ENCODE data around the gene AKT1. TPM values are rescaled to one million over a fixed set of nuclear protein-coding genes. Genes with fewer than 3 reads are reported as not detected.

Gene AKT1
- total and polyA plus RNA-seq, 4 donors, result 30.6 to 192 (median 58.7) TPM

DNA sequence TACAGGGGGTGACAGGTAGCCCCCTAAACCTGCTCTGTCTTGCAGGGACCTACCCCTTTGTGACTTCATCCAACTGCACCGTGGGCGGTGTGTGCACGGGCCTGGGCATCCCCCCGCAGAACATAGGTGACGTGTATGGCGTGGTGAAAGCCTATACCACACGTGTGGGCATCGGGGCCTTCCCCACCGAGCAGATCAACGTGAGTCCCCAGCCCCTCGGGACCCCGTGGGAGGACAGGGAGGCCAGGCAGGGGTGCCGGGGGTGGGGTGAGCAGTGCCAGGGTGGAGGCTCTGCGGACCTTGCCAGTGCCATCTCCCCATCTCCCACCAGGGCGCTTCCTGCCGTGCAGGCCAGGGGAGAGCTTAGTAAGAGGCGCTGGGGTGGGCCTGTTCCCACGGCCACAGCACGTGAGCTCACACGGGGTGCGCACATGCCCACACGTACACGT is 53.7 kb downstream of the AKT1 start (continued):
- TF ChIP-seq, protein P1, sequence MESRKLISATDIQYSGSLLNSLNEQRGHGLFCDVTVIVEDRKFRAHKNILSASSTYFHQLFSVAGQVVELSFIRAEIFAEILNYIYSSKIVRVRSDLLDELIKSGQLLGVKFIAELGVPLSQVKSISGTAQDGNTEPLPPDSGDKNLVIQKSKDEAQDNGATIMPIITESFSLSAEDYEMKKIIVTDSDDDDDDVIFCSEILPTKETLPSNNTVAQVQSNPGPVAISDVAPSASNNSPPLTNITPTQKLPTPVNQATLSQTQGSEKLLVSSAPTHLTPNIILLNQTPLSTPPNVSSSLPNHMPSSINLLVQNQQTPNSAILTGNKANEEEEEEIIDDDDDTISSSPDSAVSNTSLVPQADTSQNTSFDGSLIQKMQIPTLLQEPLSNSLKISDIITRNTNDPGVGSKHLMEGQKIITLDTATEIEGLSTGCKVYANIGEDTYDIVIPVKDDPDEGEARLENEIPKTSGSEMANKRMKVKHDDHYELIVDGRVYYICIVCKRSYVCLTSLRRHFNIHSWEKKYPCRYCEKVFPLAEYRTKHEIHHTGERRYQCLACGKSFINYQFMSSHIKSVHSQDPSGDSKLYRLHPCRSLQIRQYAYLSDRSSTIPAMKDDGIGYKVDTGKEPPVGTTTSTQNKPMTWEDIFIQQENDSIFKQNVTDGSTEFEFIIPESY (IDR thresholded peaks at IDR 0.05), result no peak
- TF ChIP-seq EGR1 (IDR thresholded peaks at IDR 0.05; ENCODE audit: low read depth in 2 of 2) (no peak), NR2F2 (IDR thresholded peaks at IDR 0.05) (no peak), FOXA2 (IDR thresholded peaks at IDR 0.05) (no peak), HNF4G (IDR thresholded peaks at IDR 0.05) (no peak)

DNA sequence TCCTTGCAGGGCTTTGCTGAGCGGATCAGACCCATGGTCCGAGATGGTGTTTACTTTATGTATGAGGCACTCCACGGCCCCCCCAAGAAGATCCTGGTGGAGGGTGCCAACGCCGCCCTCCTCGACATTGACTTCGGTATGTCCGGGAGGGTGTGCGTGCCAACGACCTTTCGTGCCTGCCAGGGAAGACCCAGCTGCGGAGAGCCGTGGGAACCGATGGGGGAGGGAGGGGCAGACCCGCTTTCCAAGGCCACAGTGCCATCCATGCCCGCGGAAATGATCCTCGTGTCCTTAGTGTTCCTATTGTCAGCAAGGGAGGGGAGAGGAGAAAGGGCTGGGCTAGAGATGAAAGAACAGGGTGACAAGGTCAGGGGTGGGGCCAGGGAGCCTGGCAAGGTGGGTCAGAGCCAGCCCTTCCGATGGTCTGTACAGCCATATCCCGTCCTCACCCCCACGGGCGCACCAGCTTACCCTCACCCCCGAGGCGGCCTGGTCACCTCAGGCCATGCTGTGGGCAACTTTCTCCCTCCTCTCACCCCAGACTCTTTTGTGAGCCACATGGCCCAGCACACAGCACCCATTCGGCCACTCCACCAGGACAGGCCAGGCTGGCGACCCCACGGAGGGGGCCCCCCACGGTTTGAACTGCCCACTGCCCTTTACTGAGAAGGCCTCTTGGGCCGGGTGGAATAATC is 54.3 kb downstream of the AKT1 start:
- no peak overlapping the region for H3K9ac ChIP-seq (ENCODE audit: low read depth in 1 of 2, low read length in 2 of 2)
- H3K27ac ChIP-seq (ENCODE audit: low read depth in 1 of 2, low read length in 2 of 2), result no peak overlapping the region
- 92% methylated on average over 29 of the region's 29 CpGs for WGBS
- DNase-seq (ENCODE audit: low spot score), result no peak
- no peaks in the 10 kb centered on the region for H3K9me3 ChIP-seq (ENCODE audit: control insufficient read depth in 4 of 4, low read length in 3 of 4)
- H3K27me3 ChIP-seq (ENCODE audit: control insufficient read depth in 4 of 4, insufficient read depth in 4 of 4, low read length in 3 of 4), result no peaks in the 10 kb centered on the region
- no peak overlapping the region for H3K4me3 ChIP-seq (ENCODE audit: low read depth in 1 of 3, low read length in 3 of 3)
- H3K4me1 ChIP-seq (ENCODE audit: control insufficient read depth in 4 of 4, insufficient read depth in 4 of 4, low read length in 3 of 4), result peaks cover 10 to 24% (median 15%) of the 10 kb centered on the region in 4 donors
- TF ChIP-seq RAD21 (IDR thresholded peaks at IDR 0.05) (no peak), GABPA (IDR thresholded peaks at IDR 0.05 in 1 of 2, conservative IDR thresholded peaks at IDR 0.05 in 1 of 2) (no peak), NR2F2 (IDR thresholded peaks at IDR 0.05) (no peak), YY1 (IDR thresholded peaks at IDR 0.05) (no peak), TAF1 (conservative IDR thresholded peaks at IDR 0.05) (no peak), FOXA2 (IDR thresholded peaks at IDR 0.05) (no peak), JUND (IDR thresholded peaks at IDR 0.05) (no peak), HNF4A (conservative IDR thresholded peaks at IDR 0.05) (no peak), SP1 (IDR thresholded peaks at IDR 0.05) (no peak), FOXA1 (IDR thresholded peaks at IDR 0.05) (no peak), EGR1 (IDR thresholded peaks at IDR 0.05; ENCODE audit: low read depth in 2 of 2) (no peak), RXRA (IDR thresholded peaks at IDR 0.05) (no peak), HNF4G (IDR thresholded peaks at IDR 0.05) (no peak)
- TF ChIP-seq, protein P2, sequence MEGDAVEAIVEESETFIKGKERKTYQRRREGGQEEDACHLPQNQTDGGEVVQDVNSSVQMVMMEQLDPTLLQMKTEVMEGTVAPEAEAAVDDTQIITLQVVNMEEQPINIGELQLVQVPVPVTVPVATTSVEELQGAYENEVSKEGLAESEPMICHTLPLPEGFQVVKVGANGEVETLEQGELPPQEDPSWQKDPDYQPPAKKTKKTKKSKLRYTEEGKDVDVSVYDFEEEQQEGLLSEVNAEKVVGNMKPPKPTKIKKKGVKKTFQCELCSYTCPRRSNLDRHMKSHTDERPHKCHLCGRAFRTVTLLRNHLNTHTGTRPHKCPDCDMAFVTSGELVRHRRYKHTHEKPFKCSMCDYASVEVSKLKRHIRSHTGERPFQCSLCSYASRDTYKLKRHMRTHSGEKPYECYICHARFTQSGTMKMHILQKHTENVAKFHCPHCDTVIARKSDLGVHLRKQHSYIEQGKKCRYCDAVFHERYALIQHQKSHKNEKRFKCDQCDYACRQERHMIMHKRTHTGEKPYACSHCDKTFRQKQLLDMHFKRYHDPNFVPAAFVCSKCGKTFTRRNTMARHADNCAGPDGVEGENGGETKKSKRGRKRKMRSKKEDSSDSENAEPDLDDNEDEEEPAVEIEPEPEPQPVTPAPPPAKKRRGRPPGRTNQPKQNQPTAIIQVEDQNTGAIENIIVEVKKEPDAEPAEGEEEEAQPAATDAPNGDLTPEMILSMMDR (IDR thresholded peaks at IDR 0.05; ENCODE audit: low read depth, low read length, missing input control), result no peak
- TF ChIP-seq, protein P3, sequence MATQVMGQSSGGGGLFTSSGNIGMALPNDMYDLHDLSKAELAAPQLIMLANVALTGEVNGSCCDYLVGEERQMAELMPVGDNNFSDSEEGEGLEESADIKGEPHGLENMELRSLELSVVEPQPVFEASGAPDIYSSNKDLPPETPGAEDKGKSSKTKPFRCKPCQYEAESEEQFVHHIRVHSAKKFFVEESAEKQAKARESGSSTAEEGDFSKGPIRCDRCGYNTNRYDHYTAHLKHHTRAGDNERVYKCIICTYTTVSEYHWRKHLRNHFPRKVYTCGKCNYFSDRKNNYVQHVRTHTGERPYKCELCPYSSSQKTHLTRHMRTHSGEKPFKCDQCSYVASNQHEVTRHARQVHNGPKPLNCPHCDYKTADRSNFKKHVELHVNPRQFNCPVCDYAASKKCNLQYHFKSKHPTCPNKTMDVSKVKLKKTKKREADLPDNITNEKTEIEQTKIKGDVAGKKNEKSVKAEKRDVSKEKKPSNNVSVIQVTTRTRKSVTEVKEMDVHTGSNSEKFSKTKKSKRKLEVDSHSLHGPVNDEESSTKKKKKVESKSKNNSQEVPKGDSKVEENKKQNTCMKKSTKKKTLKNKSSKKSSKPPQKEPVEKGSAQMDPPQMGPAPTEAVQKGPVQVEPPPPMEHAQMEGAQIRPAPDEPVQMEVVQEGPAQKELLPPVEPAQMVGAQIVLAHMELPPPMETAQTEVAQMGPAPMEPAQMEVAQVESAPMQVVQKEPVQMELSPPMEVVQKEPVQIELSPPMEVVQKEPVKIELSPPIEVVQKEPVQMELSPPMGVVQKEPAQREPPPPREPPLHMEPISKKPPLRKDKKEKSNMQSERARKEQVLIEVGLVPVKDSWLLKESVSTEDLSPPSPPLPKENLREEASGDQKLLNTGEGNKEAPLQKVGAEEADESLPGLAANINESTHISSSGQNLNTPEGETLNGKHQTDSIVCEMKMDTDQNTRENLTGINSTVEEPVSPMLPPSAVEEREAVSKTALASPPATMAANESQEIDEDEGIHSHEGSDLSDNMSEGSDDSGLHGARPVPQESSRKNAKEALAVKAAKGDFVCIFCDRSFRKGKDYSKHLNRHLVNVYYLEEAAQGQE (IDR thresholded peaks at IDR 0.05), result no peak
- TF ChIP-seq, protein P4, sequence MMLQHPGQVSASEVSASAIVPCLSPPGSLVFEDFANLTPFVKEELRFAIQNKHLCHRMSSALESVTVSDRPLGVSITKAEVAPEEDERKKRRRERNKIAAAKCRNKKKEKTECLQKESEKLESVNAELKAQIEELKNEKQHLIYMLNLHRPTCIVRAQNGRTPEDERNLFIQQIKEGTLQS (IDR thresholded peaks at IDR 0.05), result no peak
- TF ChIP-seq, protein P1 (IDR thresholded peaks at IDR 0.05), result no peak
- TF ChIP-seq, protein P5, sequence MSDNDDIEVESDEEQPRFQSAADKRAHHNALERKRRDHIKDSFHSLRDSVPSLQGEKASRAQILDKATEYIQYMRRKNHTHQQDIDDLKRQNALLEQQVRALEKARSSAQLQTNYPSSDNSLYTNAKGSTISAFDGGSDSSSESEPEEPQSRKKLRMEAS (IDR thresholded peaks at IDR 0.05), result no peak
- H3K36me3 ChIP-seq (ENCODE audit: control insufficient read depth in 4 of 4, insufficient read depth in 3 of 4, low read depth in 1 of 4, low read length in 3 of 4), result peaks cover 0 to 42% (median 20%) of the 10 kb centered on the region in 4 donors

All from liver (tissue), 9 donors.